Sigmoid colon (tissue), 4 donors: ENCODE data around the gene CDHR5.

Experiments
- CTCF ChIP-seq, 4 experiments: fragments of 450-650 bp in 3 of 4; fragments of 200-600 bp in 1 of 4; IDR thresholded peaks; one replicate each; pipeline ENCODE4 v1.5.1; 2016 to 2019; ENCODE audit warnings: antibody characterized with exemption in 4 of 4, mild to moderate bottlenecking in 3 of 4, moderate library complexity in 2 of 4
- EP300 ChIP-seq, 4 donors: sonication (generic); formaldehyde crosslinking; IDR thresholded peaks; one replicate each; pipeline ENCODE4 v1.6.1; 2017; ENCODE audit warnings: antibody characterized with exemption in 4 of 4
- POLR2A ChIP-seq, 2 donors: fragments of 450-650 bp; IDR thresholded peaks; one replicate each; pipeline ENCODE4 v1.6.1; 2016; ENCODE audit warnings: antibody characterized with exemption in 2 of 2, mild to moderate bottlenecking in 2 of 2, moderate library complexity in 2 of 2

- TF ChIP-seq CTCF (IDR thresholded peaks at IDR 0.05) = no peak
- no peak for TF ChIP-seq EP300 (IDR thresholded peaks at IDR 0.05)
- TF ChIP-seq POLR2A (IDR thresholded peaks at IDR 0.05) = no peak
These were observed 47.7 kb downstream of the CDHR5 start for GRCh38 chr11:576811-577610.
